Right ventricle myocardium superior (tissue), 1 donor: Measurements from ENCODE around the gene METTL14. TPM values are rescaled to one million over a fixed set of nuclear protein-coding genes. Genes with fewer than 3 reads are reported as not detected.

Experiments used
- ATAC-seq: fragments of 200-7000 bp; cut with Tn5 transposase; one replicate; pipeline ENCODE4 v1.9.1; 2020; ENCODE audit warnings: mild to moderate bottlenecking; ENCODE audit not compliant: poor library complexity
- DNase-seq: peaks from one replicate; pipeline ENCODE4 v3.0.0-alpha.2; 2020
- intact Hi-C: fragments of 100-400 bp; cut with DNase I; formaldehyde crosslinking; loops from one replicate; pipeline ENCODE4 v1.11.2; 2022
- total RNA-seq: library from RNA; stranded (reverse); fragmentation: NEBNext Ultra II Directional; extraction: Animal tissue kit (Norgen Biotek cat#: 25700); gene quantifications from one replicate; pipeline ENCODE4 v1.2.1, GENCODE V29; 2021
- donor health status: DM: no; HTN: yes; CAD: no; lungs with severe emphysema.

Gene METTL14
- total RNA-seq, 1 donor from 2014 or later, result 24.8 TPM

DNA sequence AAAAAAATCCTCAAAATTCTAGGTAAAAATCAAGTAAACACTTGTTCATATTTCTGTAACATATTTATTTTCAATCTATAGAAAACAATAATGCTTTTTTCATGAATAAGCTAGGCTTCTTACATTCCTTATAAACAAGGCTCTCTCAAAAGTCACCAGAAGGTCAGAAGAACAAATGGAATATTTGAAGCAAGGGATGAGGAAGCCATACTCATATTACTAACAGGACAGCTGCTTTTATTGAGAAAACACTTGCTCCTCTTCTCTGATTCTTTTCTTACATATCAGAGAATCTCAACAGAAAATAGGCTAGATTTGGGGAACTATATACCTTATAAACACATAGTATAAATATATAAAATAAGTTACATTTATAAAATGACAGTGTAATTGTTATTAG, 67.9 kb downstream of the METTL14 start:
- no peak for DNase-seq
- intact Hi-C loops, result no loop called here
- no peak for ATAC-seq

DNA sequence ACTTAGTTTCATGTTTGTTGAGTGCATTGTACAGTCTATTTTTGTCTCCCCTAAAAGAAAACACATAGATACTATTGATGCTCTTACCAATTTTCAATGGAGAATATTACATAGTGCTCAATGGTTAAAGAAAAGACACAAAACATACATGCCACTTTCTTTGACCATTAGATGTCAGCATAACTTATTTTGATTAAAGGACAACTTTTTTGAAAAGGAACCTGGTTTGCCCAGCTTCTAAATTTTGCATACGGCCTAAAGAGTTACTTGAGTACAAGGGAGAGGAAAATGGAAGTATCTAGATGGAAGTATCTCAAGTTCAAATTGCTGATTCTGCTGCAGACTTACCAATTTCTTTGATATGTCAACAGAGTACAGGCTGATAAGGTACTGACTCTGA, 68.5 kb downstream of the METTL14 start:
- no peak for ATAC-seq
- intact Hi-C loops, result no loop called here
- no peak for DNase-seq

DNA sequence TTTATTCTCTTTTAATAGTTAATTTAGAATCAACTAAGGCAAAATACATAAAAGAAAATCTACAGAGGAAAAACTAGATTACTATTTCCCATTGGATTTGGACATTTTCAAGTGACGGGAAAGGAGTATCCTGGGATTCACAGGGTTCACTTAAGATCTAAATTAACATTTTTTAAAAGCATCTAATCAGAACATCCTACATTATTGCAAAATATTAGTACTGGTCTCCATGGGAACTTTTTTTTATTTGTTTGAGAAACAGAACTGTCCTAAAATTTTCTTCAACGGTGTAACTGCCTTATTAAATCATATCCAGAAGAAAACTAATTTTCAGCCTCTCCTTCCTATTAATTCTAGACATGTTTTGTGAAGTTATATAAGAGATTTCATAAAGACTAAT, 69.7 kb downstream of the METTL14 start:
- DNase-seq, result no peak
- intact Hi-C loops, result no loop called here
- ATAC-seq, result peak; percentile 51

DNA sequence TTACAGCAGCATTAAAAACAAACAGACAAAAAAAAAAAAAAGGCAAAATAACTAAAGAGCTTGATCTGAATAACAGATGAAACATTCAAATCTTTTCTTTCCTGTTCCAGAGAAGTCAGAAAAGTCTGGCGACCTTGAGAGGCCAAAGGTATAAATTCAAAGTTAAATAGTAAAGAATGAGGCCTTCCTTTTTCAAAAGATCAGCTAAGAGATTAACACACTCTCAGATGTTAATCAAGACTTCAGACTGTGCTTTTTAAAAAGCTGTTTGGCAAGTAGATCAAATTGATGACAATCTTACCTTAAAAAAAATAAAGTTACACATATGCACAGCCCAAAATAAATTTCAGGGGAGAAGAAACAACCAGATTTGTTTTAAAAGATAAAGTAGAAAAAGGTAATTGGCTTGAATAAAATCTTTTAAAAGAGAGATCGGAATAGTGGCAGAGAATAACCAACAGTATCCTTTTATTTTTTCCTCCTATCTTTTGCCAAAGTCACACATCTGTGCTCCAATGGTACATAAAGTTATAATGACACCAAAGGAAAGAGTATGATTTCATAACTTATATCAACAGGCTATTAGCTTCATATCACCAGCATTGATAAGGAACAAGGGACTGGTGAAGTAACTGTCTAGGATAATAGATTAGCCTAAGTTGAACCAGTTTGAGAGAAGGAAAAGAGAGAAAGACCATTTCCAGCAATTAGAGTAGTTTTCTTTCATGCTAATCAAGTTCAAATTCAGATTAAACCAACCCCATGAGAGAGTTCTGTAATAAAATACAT, 70.4 kb downstream of the METTL14 start:
- intact Hi-C loops, result no loop called here
- ATAC-seq (peak; percentile 33), DNase-seq (no peak)

DNA sequence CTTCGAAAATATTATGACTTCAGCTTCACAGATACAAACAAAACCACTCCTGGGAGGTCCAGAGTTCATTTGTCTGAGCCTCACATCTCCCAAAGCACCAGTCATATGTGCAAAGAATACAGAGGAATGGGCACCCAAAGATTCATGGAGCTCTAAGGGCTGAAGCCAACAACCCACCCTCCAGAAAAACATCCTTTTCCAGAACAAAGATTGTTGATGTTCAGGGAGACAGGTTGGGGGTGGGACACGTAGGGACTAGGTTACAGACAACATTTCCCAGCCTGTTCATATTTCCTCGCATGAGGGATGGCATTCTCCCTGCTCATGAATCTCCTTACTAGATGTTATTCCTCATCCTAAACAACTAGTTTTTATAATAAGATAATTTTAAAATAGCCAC, 71.2 kb downstream of the METTL14 start:
- intact Hi-C loops, result no loop called here
- ATAC-seq (no peak), DNase-seq (no peak)

DNA sequence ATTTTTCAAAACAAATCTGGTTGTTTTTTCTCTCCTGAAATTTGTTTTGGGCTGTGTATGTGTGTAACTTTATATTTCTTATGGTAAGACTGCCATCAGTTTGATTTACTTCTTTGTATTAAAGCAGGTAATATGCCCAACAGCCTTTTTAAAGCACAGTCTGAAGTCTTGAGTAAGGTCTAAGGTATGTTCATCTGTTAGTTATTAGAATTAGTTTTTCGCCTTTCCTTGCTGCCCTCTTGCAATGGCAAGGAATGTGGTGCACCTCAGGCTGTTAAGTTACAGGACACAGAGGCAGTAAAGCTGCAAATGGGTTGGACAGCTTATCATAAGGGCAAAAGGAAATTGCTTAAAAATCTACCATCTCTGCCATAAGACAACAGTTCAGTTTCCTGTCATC, 71.8 kb downstream of the METTL14 start:
- no peak for ATAC-seq
- no peak for DNase-seq
- intact Hi-C loops, result no loop called here

DNA sequence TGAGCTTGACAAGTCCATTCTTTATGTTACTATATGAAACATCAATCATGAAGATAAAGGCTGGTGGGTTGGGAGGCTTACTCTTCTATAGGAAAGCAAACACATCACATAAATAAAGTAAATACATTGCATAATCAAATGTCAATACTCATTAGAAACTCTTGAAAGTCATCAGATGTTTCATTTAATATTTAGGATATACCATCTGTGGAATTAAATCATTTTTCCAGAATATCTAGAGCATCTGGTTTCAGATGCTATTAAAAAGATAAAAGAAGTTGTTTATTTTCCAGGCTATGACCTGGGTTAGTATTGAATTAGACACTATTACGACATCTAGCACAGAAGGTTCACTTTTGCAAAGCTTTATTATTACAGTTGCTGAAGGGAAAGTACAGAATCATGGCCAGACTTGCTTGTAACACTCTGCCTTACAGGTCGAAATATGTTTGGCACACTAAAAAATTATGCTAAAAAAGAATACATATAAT, 72.6 kb downstream of the METTL14 start:
- DNase-seq, result no peak
- intact Hi-C loops, result no loop called here
- peak; percentile 67 for ATAC-seq

DNA sequence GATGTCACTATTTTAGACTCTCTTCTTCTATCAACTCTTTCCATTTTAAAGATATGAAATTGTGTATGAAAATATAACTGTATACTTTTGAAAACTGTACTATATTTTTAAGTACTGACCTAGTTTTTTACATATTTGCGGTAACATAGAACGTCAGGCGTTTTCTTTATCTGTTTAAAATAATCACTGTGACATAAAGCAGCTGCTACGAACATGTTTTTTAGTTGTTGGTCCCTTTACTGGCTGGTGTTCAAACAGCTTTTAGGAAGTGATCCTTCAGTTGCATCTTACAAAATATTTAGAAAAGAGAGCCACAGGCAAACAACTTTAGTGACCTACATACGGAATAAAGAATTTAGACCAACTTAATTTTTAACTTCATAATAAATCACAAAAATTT, 73.1 kb downstream of the METTL14 start:
- DNase-seq (no peak), ATAC-seq (peak; percentile 37)
- intact Hi-C loops, result no loop called here

DNA sequence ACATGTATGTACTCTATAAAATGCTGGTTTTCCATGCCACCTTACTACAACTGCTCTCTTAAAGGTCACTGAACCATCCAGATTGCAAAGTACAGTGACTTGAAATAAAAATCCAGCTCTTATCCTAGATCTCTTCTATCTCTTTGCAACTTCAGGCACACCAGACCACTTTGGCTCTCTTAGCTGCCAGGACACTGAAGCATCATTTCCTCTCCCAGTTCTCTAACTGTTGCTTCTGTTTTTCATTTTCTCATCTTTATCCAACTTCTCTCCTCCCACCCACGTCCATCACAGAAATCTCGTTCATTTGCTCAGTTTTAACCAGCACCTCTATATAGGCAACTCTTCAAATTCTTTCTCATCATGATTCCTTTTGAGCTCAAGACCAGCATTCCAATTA, 74.3 kb downstream of the METTL14 start:
- DNase-seq (no peak), ATAC-seq (no peak)
- intact Hi-C loops, result no loop called here

DNA sequence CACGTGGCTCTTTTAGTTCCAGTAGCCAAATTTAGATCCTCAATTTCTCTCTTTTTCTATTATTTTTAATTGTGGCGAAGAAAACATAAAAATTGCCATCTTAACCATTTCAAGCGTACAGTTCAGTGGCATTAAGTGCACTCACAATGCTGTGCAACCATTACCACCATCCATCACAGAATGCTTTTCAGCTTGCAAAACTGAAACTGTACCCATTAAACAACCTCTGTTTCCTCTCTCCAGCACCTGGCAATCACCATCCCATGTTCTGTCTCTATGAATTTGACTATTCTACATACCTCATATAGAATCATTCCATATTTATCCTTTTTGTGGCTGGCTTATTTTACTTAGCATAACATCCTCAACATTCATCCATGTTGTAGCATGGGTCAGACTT, 74.9 kb downstream of the METTL14 start:
- ATAC-seq (no peak), DNase-seq (no peak)
- intact Hi-C loops, result no loop called here

DNA sequence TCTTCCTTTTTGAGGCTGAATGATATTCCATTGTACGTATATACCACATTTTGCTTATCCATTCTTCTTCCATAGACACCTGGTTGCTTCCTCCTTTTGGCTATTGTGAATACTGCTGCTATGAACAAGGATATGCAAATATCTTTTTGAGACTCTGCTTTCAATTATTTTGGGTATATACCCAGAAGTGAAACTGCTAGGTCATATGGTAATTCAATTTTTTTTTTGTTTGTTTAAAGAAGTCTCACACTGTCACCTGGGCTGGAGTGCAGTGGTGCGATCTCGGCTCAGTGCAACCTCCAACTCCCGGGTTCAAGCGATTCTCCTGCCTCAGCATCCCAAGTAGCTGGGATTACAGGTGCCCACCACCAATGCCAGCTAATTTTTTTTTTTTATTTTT, 75.3 kb downstream of the METTL14 start:
- no peak for DNase-seq
- intact Hi-C loops, result no loop called here
- ATAC-seq, result no peak

DNA sequence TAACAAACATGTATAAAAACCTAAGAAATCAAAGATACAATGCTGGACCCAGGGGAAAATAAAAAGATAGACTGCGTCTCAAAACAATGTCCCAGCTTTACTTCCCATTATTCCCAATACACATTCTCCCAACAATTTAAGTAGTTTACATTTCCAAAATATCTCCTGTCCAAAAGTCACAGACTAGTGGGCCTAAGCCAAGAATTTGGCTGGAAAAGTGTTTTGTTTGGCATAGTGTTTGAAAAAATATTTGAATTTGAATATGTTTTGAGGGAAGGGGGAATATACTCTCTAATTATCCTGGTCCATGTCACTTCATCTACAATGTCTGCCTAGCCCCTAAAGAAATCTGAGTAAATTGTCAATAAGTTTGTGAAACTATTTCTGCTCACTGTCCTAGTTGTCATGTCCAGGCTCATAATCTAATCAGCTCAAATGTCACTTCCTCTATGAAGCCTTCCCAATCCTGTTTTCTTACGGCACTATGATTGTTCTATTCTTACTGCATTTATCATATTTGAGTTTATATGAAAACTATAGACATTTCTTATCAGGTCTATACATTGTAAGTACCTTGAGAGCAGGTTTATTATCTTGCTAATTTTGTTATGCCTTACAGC, 76.3 kb downstream of the METTL14 start:
- ATAC-seq, result peak; percentile 19
- no peak for DNase-seq
- intact Hi-C loops, result no loop called here

DNA sequence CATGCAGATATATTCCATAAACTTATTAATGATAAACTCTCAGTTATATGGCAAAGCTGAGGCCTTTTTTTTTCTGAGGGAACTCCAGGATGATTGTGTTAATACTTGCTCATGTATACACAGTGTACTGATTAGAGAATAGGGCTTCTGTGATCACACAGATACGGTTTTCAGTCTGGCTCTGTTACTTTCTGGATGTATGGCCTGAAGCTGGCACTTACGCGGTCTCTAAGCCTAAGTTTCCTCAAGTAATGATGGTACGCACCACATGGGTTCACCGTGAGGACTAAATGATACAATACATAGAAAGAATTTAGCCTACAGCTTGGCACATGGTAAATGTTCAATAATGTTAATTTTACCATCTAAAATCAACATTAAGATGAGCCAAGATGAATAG, 77.0 kb downstream of the METTL14 start:
- no peak for DNase-seq
- intact Hi-C loops, result no loop called here
- ATAC-seq, result no peak

DNA sequence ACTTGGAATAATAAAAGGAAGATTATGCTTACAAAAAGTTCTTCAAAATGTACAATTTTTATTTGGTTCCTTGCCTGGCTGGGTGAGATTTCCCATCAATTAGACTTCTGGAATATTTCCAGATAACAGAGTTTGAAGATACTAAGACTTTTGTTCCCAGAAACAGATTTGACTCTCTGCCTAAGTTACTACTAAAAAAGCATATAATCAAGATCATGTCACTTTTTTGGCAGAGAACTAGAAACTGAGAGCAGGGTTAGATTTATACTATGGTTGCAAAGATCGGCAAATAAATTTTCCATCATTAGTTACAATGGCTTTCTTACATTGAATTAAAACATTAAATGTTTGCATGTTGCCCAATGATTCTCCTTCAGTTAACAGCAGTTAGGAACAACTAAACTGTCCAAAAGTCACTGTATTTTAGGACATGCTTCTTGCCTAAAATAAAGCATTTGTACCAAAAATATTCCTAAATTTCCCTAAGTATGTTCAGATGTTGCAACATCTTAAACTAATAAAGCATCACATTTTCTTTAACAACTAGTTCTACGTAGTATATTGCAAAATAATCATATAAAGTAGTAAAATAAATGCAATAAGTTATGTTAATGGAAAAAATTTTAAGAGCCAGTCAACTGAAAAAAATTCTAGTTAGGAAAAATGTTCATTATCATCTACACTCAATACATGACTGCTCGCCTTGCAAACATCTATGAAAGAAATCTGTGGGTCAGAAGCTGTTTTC, 77.7 kb downstream of the METTL14 start:
- intact Hi-C loops, result no loop called here
- ATAC-seq (no peak), DNase-seq (no peak)

Other genes with a start within 250 kb of the METTL14 start
- gene SEC24D, start 150.7 kb downstream of the METTL14 start, total RNA-seq, result 10.2 TPM
- gene SYNPO2, start 203.5 kb downstream of the METTL14 start, total RNA-seq, result 196 TPM